ENCODE results near the gene STX17.

GRCh38 chr9:99896119-99896518 is 10.3 kb upstream of the STX17 start:
- no peak for TF ChIP-seq POLR2A (IDR thresholded peaks at IDR 0.05)
- no peak for TF ChIP-seq CTCF (IDR thresholded peaks at IDR 0.05)
